Neuronal stem cell (in vitro differentiated cells): Measurements from ENCODE around the gene MCUR1.

Experiments
- DNase-seq: peaks from one replicate; pipeline ENCODE4 v3.0.0-alpha.2; 2013; ENCODE audit warnings: low spot score
- H2AFZ ChIP-seq: one replicate; pipeline ENCODE4 v1.6.1; 2013; ENCODE audit warnings: mild to moderate bottlenecking, low read length, inconsistent platforms
- H2AK5ac ChIP-seq: 2 replicates; pipeline ENCODE4 v1.6.1; 2013; ENCODE audit warnings: low read depth, mild to moderate bottlenecking, inconsistent platforms, low read length, moderate library complexity, mixed read lengths
- H2BK120ac ChIP-seq: 2 replicates; pipeline ENCODE4 v1.6.1; 2013; ENCODE audit warnings: low read depth, mild to moderate bottlenecking, inconsistent platforms, low read length, moderate library complexity, mixed read lengths
- H2BK12ac ChIP-seq: one replicate; pipeline ENCODE4 v1.6.1; 2013; ENCODE audit warnings: low read length, inconsistent platforms
- H2BK15ac ChIP-seq: 2 replicates; pipeline ENCODE4 v1.6.1; 2013; ENCODE audit warnings: mild to moderate bottlenecking, low read length, inconsistent platforms, mixed read lengths
- H2BK5ac ChIP-seq: one replicate; pipeline ENCODE4 v1.6.1; 2013; ENCODE audit warnings: inconsistent platforms, mild to moderate bottlenecking, low read length, moderate library complexity
- H3K14ac ChIP-seq: one replicate; pipeline ENCODE4 v1.6.1; 2013; ENCODE audit warnings: low read length, inconsistent platforms
- H3K18ac ChIP-seq: 2 replicates; pipeline ENCODE4 v1.6.1; 2013; ENCODE audit warnings: low read length, inconsistent platforms
- H3K23ac ChIP-seq: 2 replicates; pipeline ENCODE4 v1.6.1; 2013; ENCODE audit warnings: low read depth, mild to moderate bottlenecking, mixed read lengths, low read length, inconsistent platforms; ENCODE audit not compliant: poor library complexity
- H3K27ac ChIP-seq: replicated peaks from 3 replicates; pipeline ENCODE4 v1.5.1; 2013; ENCODE audit warnings: low read length, inconsistent platforms
- H3K27me3 ChIP-seq, 3 experiments: 2 replicates each; pipeline ENCODE4 v1.6.1; 2013; ENCODE audit warnings: low read length in 3 of 3, mild to moderate bottlenecking in 2 of 3, inconsistent platforms in 1 of 3, low read depth in 1 of 3, mixed read lengths in 1 of 3, moderate library complexity in 1 of 3; ENCODE audit not compliant: control insufficient read depth in 3 of 3, insufficient read depth in 3 of 3
- H3K36me3 ChIP-seq, 2 donors: replicated peaks in 1 of 2; 2 replicates each; pipeline ENCODE4 v1.6.1; 2013; ENCODE audit warnings: low read length in 2 of 2; ENCODE audit not compliant: control insufficient read depth in 2 of 2, insufficient read depth in 2 of 2
- H3K4ac ChIP-seq: 2 replicates; pipeline ENCODE4 v1.6.1; 2013; ENCODE audit warnings: inconsistent platforms, mild to moderate bottlenecking, low read length, moderate library complexity
- H3K4me1 ChIP-seq, 2 donors: 1 replicate in 1 of 2; 2 replicates in 1 of 2; pipeline ENCODE4 v1.6.1; 2013; ENCODE audit warnings: low read length in 2 of 2, low read depth in 1 of 2; ENCODE audit not compliant: control insufficient read depth in 2 of 2, insufficient read depth in 1 of 2
- H3K4me2 ChIP-seq: one replicate; pipeline ENCODE4 v1.6.1; 2013; ENCODE audit warnings: mild to moderate bottlenecking, low read length, inconsistent platforms; ENCODE audit not compliant: insufficient read depth, poor library complexity, severe bottlenecking
- H3K4me3 ChIP-seq, 2 donors: 2 replicates each; pipeline ENCODE4 v1.5.1; 2013; ENCODE audit warnings: low read length in 2 of 2, mild to moderate bottlenecking in 2 of 2, inconsistent platforms in 1 of 2, moderate library complexity in 1 of 2
- H3K79me1 ChIP-seq: one replicate; pipeline ENCODE4 v1.6.1; 2013; ENCODE audit warnings: low read depth, mild to moderate bottlenecking, inconsistent platforms, low read length, moderate library complexity
- H3K9ac ChIP-seq: one replicate; pipeline ENCODE4 v1.6.1; 2013; ENCODE audit warnings: mild to moderate bottlenecking, low read depth, low read length, inconsistent platforms; ENCODE audit not compliant: poor library complexity
- H3K9me3 ChIP-seq, 2 donors: replicated peaks in 1 of 2; 2 replicates each; pipeline versions ENCODE3 to v1.6.1; 2013; ENCODE audit warnings: low read length in 2 of 2, mild to moderate bottlenecking in 2 of 2, inconsistent platforms in 1 of 2, low read depth in 1 of 2, mixed read lengths in 1 of 2, moderate library complexity in 1 of 2; ENCODE audit not compliant: control insufficient read depth in 2 of 2, insufficient read depth in 1 of 2
- H4K8ac ChIP-seq: one replicate; pipeline ENCODE4 v1.6.1; 2013; ENCODE audit warnings: low read depth, mild to moderate bottlenecking, inconsistent platforms, low read length, moderate library complexity
- H4K91ac ChIP-seq: one replicate; pipeline ENCODE4 v1.6.1; 2013; ENCODE audit warnings: low read length, low read depth, mild to moderate bottlenecking, inconsistent platforms; ENCODE audit not compliant: poor library complexity
- WGBS, 2 donors: extraction: QIAGEN DNeasy Blood & Tissue Kit; methylation state at CpG; one replicate each; pipeline ENCODE4 v1.1.7; 2013; ENCODE audit warnings: missing lambda C conversion rate in 2 of 2, mixed read lengths in 1 of 2; ENCODE audit not compliant: insufficient read length in 2 of 2, insufficient replicate concordance in 1 of 2; ENCODE audit errors: extremely low coverage in 2 of 2; 5-methylcytosine and 5-hydroxymethylcytosine counted together

Gene MCUR1

DNA sequence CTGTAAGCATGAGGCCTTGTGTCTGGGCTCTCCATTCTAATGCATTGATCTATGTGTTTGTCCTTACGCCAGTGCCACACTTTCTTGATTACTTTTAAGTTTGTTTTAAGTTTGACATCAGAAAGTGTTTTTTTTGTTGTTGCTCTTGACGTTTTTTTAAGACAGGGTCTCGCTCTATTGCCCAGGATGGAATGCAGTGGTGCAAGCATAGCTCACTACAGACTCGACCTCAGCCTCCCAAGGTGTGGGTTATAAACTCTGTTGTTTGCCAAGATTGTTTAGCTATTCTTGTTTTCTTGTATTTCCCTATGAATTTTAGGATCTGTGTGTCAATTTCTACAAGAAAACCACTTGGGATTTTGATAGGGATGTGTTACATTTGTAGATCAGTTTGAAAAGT is 5.6 kb downstream of the MCUR1 start:
- Histone ChIP-seq H2BK15ac (no peak overlapping the region), H3K4me2 (no peak overlapping the region), H2AFZ (no peak overlapping the region), H3K23ac (no peak overlapping the region), H3K14ac (no peak overlapping the region), H3K36me3 (peaks cover 0 to 59% of the 10 kb centered on the region in 2 donors), H2BK120ac (no peak overlapping the region), H3K79me1 (peaks cover 2% of the 10 kb centered on the region), H2BK12ac (no peak overlapping the region), H2AK5ac (no peak overlapping the region), H3K4ac (no peak overlapping the region), H3K4me1 (peaks cover 7 to 9% of the 10 kb centered on the region in 2 donors), H3K27me3 (no peaks in the 10 kb centered on the region), H3K27ac (no peak overlapping the region), H2BK5ac (no peak overlapping the region), H4K8ac (no peak overlapping the region), H4K91ac (no peak overlapping the region), H3K9me3 (no peaks in the 10 kb centered on the region), H3K4me3 (no peak overlapping the region), H3K9ac (no peak overlapping the region), H3K18ac (no peak overlapping the region)
- no peak for DNase-seq
- WGBS, 2 donors = no CpG with 5 or more reads among the region's 4 CpGs

DNA sequence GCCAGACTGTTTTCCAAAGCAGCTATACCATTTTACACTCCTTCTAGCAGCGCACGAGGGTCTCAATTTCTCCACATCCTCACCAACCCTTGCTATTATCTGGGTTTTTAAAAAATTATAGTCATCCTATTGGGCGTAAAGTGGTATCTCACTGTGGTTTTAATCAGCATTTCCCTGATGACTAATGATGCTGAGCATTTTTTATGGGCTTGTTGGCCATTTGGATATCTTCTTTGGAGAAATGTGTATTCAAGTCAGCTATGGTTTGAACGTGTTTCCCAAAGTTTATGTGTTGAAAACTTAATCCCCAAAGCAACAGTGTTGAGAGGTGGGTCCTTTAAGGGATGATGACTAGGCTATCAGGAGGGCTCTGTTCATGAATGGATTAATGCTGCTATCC is 6.7 kb downstream of the MCUR1 start:
- Histone ChIP-seq H2AFZ (no peak overlapping the region), H3K23ac (no peak overlapping the region), H2BK15ac (no peak overlapping the region), H2AK5ac (no peak overlapping the region), H2BK120ac (no peak overlapping the region), H2BK12ac (no peak overlapping the region), H3K79me1 (peaks cover 2% of the 10 kb centered on the region), H3K14ac (no peak overlapping the region), H3K18ac (no peak overlapping the region), H4K8ac (no peak overlapping the region), H3K4me1 (peaks cover 3 to 6% of the 10 kb centered on the region in 2 donors), H3K9ac (no peak overlapping the region), H3K4me2 (no peak overlapping the region), H3K27ac (no peak overlapping the region), H3K4me3 (no peak overlapping the region), H3K36me3 (peaks cover 0 to 68% of the 10 kb centered on the region in 2 donors), H3K9me3 (no peaks in the 10 kb centered on the region), H3K4ac (no peak overlapping the region), H3K27me3 (no peaks in the 10 kb centered on the region), H4K91ac (no peak overlapping the region), H2BK5ac (no peak overlapping the region)
- no CpG with 5 or more reads among the region's 4 CpGs for WGBS, 2 donors
- DNase-seq = no peak

DNA sequence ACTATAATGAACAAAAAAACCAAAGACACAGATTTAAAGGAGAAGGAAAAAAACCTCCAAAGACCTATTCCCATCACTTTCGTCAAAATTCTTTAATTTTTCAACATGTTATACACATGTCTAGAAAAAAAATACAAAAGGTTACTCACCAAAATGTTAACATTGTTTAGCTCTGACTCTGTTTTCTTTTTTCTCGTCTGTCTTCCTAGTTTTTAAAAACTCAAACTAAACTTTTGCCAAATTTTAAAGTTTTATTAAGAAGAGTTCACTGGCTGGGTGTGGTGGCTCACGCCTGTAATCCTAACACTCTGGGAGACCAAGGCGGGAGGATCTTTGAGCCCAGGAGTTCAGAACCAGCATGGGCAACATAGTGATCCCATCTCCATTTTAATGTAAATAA is 10.8 kb downstream of the MCUR1 start:
- Histone ChIP-seq H3K79me1 (peaks cover 2% of the 10 kb centered on the region), H3K4ac (no peak overlapping the region), H2AFZ (no peak overlapping the region), H2BK5ac (no peak overlapping the region), H4K8ac (no peak overlapping the region), H3K36me3 (peaks cover 9 to 87% of the 10 kb centered on the region in 2 donors), H3K27me3 (no peaks in the 10 kb centered on the region), H3K4me2 (no peak overlapping the region), H3K4me1 (no peaks in the 10 kb centered on the region), H3K9me3 (no peaks in the 10 kb centered on the region), H4K91ac (no peak overlapping the region), H3K23ac (no peak overlapping the region), H2BK12ac (no peak overlapping the region), H2BK120ac (no peak overlapping the region), H3K18ac (no peak overlapping the region), H3K27ac (no peak overlapping the region), H2AK5ac (no peak overlapping the region), H3K14ac (no peak overlapping the region), H2BK15ac (no peak overlapping the region), H3K9ac (no peak overlapping the region), H3K4me3 (no peak overlapping the region)
- WGBS, 2 donors = no CpG with 5 or more reads among the region's 4 CpGs
- no peak for DNase-seq

DNA sequence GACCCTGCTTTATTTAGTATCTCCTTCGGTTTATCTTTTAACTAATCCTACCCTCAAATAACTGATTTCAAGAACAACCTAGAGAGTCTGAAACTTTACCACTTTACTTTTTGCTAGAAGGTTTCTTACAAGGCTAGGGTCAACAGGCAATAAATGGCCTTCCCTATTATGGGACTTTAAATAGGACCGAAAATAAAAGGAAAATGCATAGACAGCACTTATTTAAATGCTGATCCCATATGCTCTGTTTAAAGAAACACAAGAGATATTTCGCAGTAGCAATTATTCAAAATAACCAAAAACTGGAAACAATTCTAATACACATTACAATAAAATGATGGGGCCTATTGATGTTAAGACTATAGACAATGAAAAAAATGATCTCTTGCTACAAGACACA is 13.7 kb downstream of the MCUR1 start:
- Histone ChIP-seq H3K4ac (no peak overlapping the region), H2AK5ac (no peak overlapping the region), H3K14ac (no peak overlapping the region), H2BK12ac (no peak overlapping the region), H3K23ac (no peak overlapping the region), H2AFZ (no peak overlapping the region), H3K79me1 (peaks cover 2% of the 10 kb centered on the region), H4K91ac (no peak overlapping the region), H3K27me3 (no peaks in the 10 kb centered on the region), H2BK5ac (no peak overlapping the region), H3K4me3 (no peak overlapping the region), H2BK15ac (no peak overlapping the region), H3K27ac (no peak overlapping the region), H3K9me3 (no peaks in the 10 kb centered on the region), H3K36me3 (peaks cover 9 to 83% of the 10 kb centered on the region in 2 donors), H2BK120ac (no peak overlapping the region), H3K18ac (no peak overlapping the region), H4K8ac (no peak overlapping the region), H3K9ac (no peak overlapping the region), H3K4me2 (no peak overlapping the region), H3K4me1 (no peaks in the 10 kb centered on the region)
- WGBS, 2 donors = no CpG with 5 or more reads among the region's 3 CpGs
- no peak for DNase-seq
